ENCODE data around the gene RABL6. TPM values are rescaled to one million over a fixed set of nuclear protein-coding genes. Genes with fewer than 3 reads are reported as not detected.
"Not testable (repeated sequence)": the region's sequence is repeated elsewhere in the genome, so short reads cannot be mapped to it uniquely, and the experiment has no call there.

Gene RABL6
- total RNA-seq, 2 experiments from 2014 or later = 113 to 133 TPM

DNA sequence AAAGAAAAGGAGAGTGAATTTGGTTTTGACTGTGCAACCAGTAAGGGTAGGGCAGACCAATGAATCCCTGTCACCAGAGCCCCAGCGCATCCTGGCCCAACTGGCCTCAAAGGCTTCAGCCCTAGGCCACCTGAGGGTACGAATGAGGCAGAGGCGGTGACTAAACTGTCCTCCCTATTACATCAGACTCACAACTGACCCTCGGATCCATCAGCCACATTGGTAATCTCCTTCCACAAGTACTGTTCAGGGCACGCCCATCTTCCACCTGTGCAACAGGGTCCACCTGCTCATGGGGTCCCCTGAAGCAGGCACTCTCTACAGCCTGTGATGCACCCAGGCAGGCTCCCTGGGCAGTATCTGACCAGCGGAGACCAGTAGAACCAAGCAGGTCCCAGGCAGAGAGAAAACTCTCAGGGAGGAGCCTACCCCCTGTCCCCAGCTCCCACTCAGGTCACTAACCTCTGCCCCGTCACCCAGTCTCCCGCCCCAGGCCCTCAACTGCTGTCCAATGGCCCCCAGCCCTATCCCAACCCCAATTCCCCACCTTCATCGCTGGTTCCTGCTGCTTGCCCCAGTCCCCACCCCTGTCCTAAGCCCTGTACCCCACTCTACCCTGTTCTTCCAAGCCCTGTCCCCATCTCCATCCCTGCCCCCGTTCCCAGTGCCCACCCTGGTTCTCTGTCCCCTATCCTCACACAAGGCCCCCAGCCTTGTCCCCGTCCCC, 57.5 kb downstream of the RABL6 start:
- Histone ChIP-seq H3K9me2 (ENCODE audit: insufficient read depth, low read length) (no peaks in the 10 kb centered on the region), H3K4me3 (ENCODE audit: low read depth, low read length, poor library complexity, severe bottlenecking) (peak overlapping the region; percentile 92), H3K36me3 (ENCODE audit: insufficient read depth, low read length) (peaks cover 30% of the 10 kb centered on the region), H4K20me1 (ENCODE audit: insufficient read depth, low read length) (no peaks in the 10 kb centered on the region), H3K9me3 (ENCODE audit: low read length) (peaks cover 6% of the 10 kb centered on the region; the same call in 1 of the 2 replicates), H2AFZ (ENCODE audit: low read length) (no peak overlapping the region), H3K4me1 (ENCODE audit: insufficient read depth, low read length, poor library complexity, severe bottlenecking) (peaks cover 13% of the 10 kb centered on the region), H3K27ac (ENCODE audit: low read depth, low read length, poor library complexity, severe bottlenecking) (no peak overlapping the region), H3K79me2 (ENCODE audit: insufficient read depth, low read depth, low read length) (peaks cover 23% of the 10 kb centered on the region), H3K4me2 (ENCODE audit: low read length) (peak overlapping the region; percentile 73)
- ChIA-PET POLR2A (no interaction called here), CTCF (ENCODE audit: unreplicated experiment) (no interaction called here)
- no TSS peak for BruUV-seq (replicated peaks)
- TF ChIP-seq, protein P1, sequence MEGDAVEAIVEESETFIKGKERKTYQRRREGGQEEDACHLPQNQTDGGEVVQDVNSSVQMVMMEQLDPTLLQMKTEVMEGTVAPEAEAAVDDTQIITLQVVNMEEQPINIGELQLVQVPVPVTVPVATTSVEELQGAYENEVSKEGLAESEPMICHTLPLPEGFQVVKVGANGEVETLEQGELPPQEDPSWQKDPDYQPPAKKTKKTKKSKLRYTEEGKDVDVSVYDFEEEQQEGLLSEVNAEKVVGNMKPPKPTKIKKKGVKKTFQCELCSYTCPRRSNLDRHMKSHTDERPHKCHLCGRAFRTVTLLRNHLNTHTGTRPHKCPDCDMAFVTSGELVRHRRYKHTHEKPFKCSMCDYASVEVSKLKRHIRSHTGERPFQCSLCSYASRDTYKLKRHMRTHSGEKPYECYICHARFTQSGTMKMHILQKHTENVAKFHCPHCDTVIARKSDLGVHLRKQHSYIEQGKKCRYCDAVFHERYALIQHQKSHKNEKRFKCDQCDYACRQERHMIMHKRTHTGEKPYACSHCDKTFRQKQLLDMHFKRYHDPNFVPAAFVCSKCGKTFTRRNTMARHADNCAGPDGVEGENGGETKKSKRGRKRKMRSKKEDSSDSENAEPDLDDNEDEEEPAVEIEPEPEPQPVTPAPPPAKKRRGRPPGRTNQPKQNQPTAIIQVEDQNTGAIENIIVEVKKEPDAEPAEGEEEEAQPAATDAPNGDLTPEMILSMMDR (conservative IDR thresholded peaks at IDR 0.05; ENCODE audit: low read length) = no peak
- TF ChIP-seq EZH2phosphoT487 (IDR thresholded peaks at IDR 0.05; ENCODE audit: borderline replicate concordance, low read depth, low read length) = no peak
- DNase-seq (ENCODE audit: low spot score) = no peak
- intact Hi-C loops (cut with micrococcal nuclease; ENCODE audit: unreplicated experiment) = no loop called here

DNA sequence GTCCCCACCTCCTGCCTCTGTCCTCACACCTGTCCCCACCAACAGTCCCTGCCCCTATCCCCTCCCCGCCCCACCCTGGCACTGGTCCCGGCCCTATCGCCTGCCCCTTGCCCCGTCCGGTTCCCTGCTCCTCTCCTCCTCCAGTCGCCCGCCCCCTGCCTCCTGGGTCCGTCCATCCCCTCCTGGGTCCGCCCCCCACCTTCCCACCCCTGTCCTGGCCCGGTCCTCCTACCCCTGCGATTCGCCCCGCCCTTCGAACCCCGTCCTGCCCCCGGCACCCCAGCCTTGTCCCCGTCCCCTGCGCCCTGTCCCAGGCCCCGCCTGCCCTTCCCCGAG, 58.0 kb downstream of the RABL6 start:
- DNase-seq (ENCODE audit: low spot score) = no peak
- POLR2A ChIA-PET = no interaction called here
- H3K4me3 ChIP-seq (ENCODE audit: low read depth, low read length, poor library complexity, severe bottlenecking) = peak overlapping the region; percentile 92
- intact Hi-C loops (cut with micrococcal nuclease; ENCODE audit: unreplicated experiment) = loop anchor here (1.0 to 2.0 kb wide), 2 partner anchors 16 to 21 kb away; partner anchors contain the start of genes PHPT1 and TRAF2
- H3K4me2 ChIP-seq (ENCODE audit: low read length) = peak overlapping the region; percentile 73
- peaks cover 30% of the 10 kb centered on the region for H3K36me3 ChIP-seq (ENCODE audit: insufficient read depth, low read length)
- H3K79me2 ChIP-seq (ENCODE audit: insufficient read depth, low read depth, low read length) = peaks cover 23% of the 10 kb centered on the region
- CTCF ChIA-PET (ENCODE audit: unreplicated experiment) = no interaction called here
- no peak overlapping the region for H2AFZ ChIP-seq (ENCODE audit: low read length)
- H3K27ac ChIP-seq (ENCODE audit: low read depth, low read length, poor library complexity, severe bottlenecking) = no peak overlapping the region
- no TSS peak for BruUV-seq (replicated peaks)
- H3K9me2 ChIP-seq (ENCODE audit: insufficient read depth, low read length) = no peaks in the 10 kb centered on the region
- H4K20me1 ChIP-seq (ENCODE audit: insufficient read depth, low read length) = no peaks in the 10 kb centered on the region
- peaks cover 6% of the 10 kb centered on the region; the same call in 1 of the 2 replicates for H3K9me3 ChIP-seq (ENCODE audit: low read length)
- peaks cover 13% of the 10 kb centered on the region for H3K4me1 ChIP-seq (ENCODE audit: insufficient read depth, low read length, poor library complexity, severe bottlenecking)
- TF ChIP-seq, protein P1 (conservative IDR thresholded peaks at IDR 0.05; ENCODE audit: low read length) = no peak
- TF ChIP-seq EZH2phosphoT487 (IDR thresholded peaks at IDR 0.05; ENCODE audit: borderline replicate concordance, low read depth, low read length) = no peak

DNA sequence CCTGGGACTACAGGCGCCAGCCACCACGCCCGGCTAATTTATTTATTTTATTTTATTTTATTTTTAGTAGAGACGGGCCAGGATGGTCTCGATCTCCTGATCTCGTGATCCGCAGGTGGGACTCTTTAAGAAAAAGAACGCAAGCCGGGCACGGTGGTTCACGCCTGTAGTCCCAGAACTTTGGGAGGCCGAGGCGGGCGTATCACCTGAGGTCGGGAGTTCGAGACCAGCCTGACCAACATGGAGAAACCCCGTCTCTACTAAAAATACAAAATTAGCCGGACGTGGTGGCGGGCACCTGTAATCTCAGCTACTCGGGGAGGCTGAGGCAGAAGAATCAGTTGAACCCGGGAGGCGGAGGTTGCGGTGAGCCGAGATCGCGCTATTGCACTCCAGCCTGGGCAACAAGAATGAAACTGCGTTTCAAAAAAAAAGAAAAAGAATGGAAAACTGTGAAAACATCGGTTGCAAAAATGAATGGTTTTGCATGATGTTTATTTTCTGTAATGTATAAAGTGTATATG, 59.2 kb downstream of the RABL6 start:
- CTCF ChIA-PET (ENCODE audit: unreplicated experiment); H3K27ac ChIP-seq (ENCODE audit: low read depth, low read length, poor library complexity, severe bottlenecking); H3K9me2 ChIP-seq (ENCODE audit: insufficient read depth, low read length); DNase-seq (ENCODE audit: low spot score); H2AFZ ChIP-seq (ENCODE audit: low read length); POLR2A ChIA-PET; BruUV-seq (replicated peaks); H4K20me1 ChIP-seq (ENCODE audit: insufficient read depth, low read length): not testable (repeated sequence)
- Histone ChIP-seq H3K79me2 (ENCODE audit: insufficient read depth, low read depth, low read length) (peaks cover 23% of the 10 kb centered on the region), H3K4me1 (ENCODE audit: insufficient read depth, low read length, poor library complexity, severe bottlenecking) (peaks cover 13% of the 10 kb centered on the region), H3K4me3 (ENCODE audit: low read depth, low read length, poor library complexity, severe bottlenecking) (peak overlapping the region; percentile 92), H3K4me2 (ENCODE audit: low read length) (peak overlapping the region; percentile 64), H3K9me3 (ENCODE audit: low read length) (peaks cover 13% of the 10 kb centered on the region), H3K36me3 (ENCODE audit: insufficient read depth, low read length) (peaks cover 23% of the 10 kb centered on the region)
- intact Hi-C loops (cut with micrococcal nuclease; ENCODE audit: unreplicated experiment) = loop anchor here (1.0 to 2.0 kb wide), 2 partner anchors 18 to 20 kb away; partner anchors contain the start of genes PHPT1 and TRAF2
